Measurements from ENCODE around the gene MEI1. TPM values are rescaled to one million over a fixed set of nuclear protein-coding genes. Genes with fewer than 3 reads are reported as not detected.

MEI1 gene
- total and polyA plus RNA-seq, 4 donors: 0.33 to 1.3 (median 0.72) TPM

- no peak for TF ChIP-seq MAX (IDR thresholded peaks at IDR 0.05)
- TF ChIP-seq GABPA (IDR thresholded peaks at IDR 0.05 in 1 of 2, conservative IDR thresholded peaks at IDR 0.05 in 1 of 2): no peak
- no peak for TF ChIP-seq ZBTB33 (IDR thresholded peaks at IDR 0.05)
- no peak for TF ChIP-seq YY1 (IDR thresholded peaks at IDR 0.05)
- TF ChIP-seq RXRA (IDR thresholded peaks at IDR 0.05): no peak
- no peak for TF ChIP-seq FOXA2 (IDR thresholded peaks at IDR 0.05)
- TF ChIP-seq NR2F2 (IDR thresholded peaks at IDR 0.05): no peak
- TF ChIP-seq ATF3 (IDR thresholded peaks at IDR 0.05): no peak
- TF ChIP-seq REST (IDR thresholded peaks at IDR 0.05): no peak
- TF ChIP-seq RAD21 (IDR thresholded peaks at IDR 0.05): no peak
- TF ChIP-seq FOXA1 (IDR thresholded peaks at IDR 0.05): no peak
- no peak for TF ChIP-seq TAF1 (conservative IDR thresholded peaks at IDR 0.05)
- no peak for TF ChIP-seq EGR1 (IDR thresholded peaks at IDR 0.05; ENCODE audit: low read depth in 2 of 2)
- TF ChIP-seq SP1 (IDR thresholded peaks at IDR 0.05): no peak
- TF ChIP-seq HNF4A (conservative IDR thresholded peaks at IDR 0.05): no peak
- no peak for TF ChIP-seq JUND (IDR thresholded peaks at IDR 0.05)
- TF ChIP-seq CTCF (IDR thresholded peaks at IDR 0.05; ENCODE audit: low read depth, low read length, missing input control): no peak
- TF ChIP-seq HNF4G (IDR thresholded peaks at IDR 0.05): no peak
- Histone ChIP-seq H3K9ac (ENCODE audit: low read depth in 1 of 2, low read length in 2 of 2) (no peak overlapping the region), H3K27me3 (ENCODE audit: control insufficient read depth in 4 of 4, insufficient read depth in 4 of 4, low read length in 3 of 4) (no peaks in the 10 kb centered on the region), H3K4me1 (ENCODE audit: control insufficient read depth in 4 of 4, insufficient read depth in 4 of 4, low read length in 3 of 4) (no peaks in the 10 kb centered on the region), H3K4me3 (ENCODE audit: low read depth in 1 of 3, low read length in 3 of 3) (no peak overlapping the region), H3K9me3 (ENCODE audit: control insufficient read depth in 4 of 4, low read length in 3 of 4) (no peaks in the 10 kb centered on the region), H3K36me3 (ENCODE audit: control insufficient read depth in 4 of 4, insufficient read depth in 3 of 4, low read depth in 1 of 4, low read length in 3 of 4) (no peaks in the 10 kb centered on the region), H3K27ac (ENCODE audit: low read depth in 1 of 2, low read length in 2 of 2) (no peak overlapping the region)
- WGBS: 92% methylated on average over 3 of the region's 3 CpGs
- no peak for DNase-seq (ENCODE audit: low spot score)
Observed at GRCh38 chr22:41739576-41739975, 40.3 kb downstream of the MEI1 start.

All from liver (tissue), 9 donors.